DND-41 (cell line): Measurements from ENCODE around the gene FGA.

ENCODE experiments used
- EZH2 ChIP-seq: IDR thresholded peaks from 3 replicates; pipeline ENCODE4 v1.6.1; 2012; ENCODE audit warnings: borderline replicate concordance, low read depth, mild to moderate bottlenecking, moderate library complexity, low read length, inconsistent platforms; ENCODE audit not compliant: severe bottlenecking
- TF ChIP-seq, protein P1 (sequence below): IDR thresholded peaks from 2 replicates; pipeline ENCODE4 v1.5.1; 2012; ENCODE audit warnings: borderline replicate concordance, low read length, moderate library complexity, mild to moderate bottlenecking; ENCODE audit not compliant: poor library complexity, severe bottlenecking; ENCODE audit errors: extremely low read depth

DNA sequence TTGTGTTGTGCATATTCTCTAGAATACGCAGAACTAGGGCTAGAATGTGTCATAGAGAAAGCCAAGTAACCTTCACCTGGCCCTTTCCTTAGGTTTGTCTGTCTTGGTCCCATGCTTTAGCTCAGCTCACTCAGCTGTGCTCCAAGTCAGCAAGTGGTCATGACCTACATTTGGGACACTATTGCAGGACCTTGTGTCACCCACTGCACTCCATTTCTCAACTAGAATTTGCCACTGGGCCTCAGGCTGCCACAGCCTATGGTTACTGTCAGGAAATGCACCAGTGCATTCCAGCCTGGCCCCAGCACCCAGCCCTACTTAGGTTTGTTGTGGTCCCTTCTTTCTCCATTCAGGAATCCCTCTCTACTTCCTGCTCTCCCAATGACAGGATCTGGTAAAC is 29.6 kb upstream of the FGA start:
- TF ChIP-seq, protein P1, sequence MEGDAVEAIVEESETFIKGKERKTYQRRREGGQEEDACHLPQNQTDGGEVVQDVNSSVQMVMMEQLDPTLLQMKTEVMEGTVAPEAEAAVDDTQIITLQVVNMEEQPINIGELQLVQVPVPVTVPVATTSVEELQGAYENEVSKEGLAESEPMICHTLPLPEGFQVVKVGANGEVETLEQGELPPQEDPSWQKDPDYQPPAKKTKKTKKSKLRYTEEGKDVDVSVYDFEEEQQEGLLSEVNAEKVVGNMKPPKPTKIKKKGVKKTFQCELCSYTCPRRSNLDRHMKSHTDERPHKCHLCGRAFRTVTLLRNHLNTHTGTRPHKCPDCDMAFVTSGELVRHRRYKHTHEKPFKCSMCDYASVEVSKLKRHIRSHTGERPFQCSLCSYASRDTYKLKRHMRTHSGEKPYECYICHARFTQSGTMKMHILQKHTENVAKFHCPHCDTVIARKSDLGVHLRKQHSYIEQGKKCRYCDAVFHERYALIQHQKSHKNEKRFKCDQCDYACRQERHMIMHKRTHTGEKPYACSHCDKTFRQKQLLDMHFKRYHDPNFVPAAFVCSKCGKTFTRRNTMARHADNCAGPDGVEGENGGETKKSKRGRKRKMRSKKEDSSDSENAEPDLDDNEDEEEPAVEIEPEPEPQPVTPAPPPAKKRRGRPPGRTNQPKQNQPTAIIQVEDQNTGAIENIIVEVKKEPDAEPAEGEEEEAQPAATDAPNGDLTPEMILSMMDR: no peak
- TF ChIP-seq EZH2: no peak
